HEK293 (cell line): ENCODE measurements around the gene TSPAN3.

Experiments
- CTCF ChIA-PET: fragments of 350-600 bp; formaldehyde crosslinking; extraction: SDS; loops from one replicate; lab custom pipeline; 2021; ENCODE audit warnings: antibody characterized with exemption; lab: Yijun Ruan, JAX
- POLR2A ChIA-PET: fragments of 300-600 bp; formaldehyde crosslinking; extraction: SDS; loops from one replicate; lab custom pipeline; 2020; ENCODE audit warnings: antibody characterized with exemption, inconsistent platforms; lab: Yijun Ruan, JAX
- H3K27ac ChIP-seq: fragments of 200-500 bp; sonication (Bioruptor generic); 2 replicates; pipeline ENCODE4 v1.5.1; 2014; ENCODE audit warnings: low read depth, low read length, control low read depth, inconsistent platforms; ENCODE audit errors: extremely low read depth
- H3K36me3 ChIP-seq, 2 experiments: fragments of 200-500 bp in 1 of 2; sonication (Bioruptor generic) in 1 of 2; 1 replicate in 1 of 2; 2 replicates in 1 of 2; pipeline ENCODE4 v1.5.1; 2014 to 2017; ENCODE audit warnings: inconsistent platforms in 2 of 2, low read length in 2 of 2; ENCODE audit not compliant: control insufficient read depth in 2 of 2, insufficient read depth in 1 of 2
- H3K4me1 ChIP-seq: fragments of 200-500 bp; sonication (Bioruptor generic); 2 replicates; pipeline ENCODE4 v1.5.1; 2014; ENCODE audit warnings: mild to moderate bottlenecking, low read length, inconsistent platforms; ENCODE audit not compliant: control insufficient read depth, insufficient read depth
- H3K4me3 ChIP-seq: 2 replicates; pipeline ENCODE4 v1.5.1; 2011; ENCODE audit warnings: low read depth, mild to moderate bottlenecking, control low read depth, low read length, moderate library complexity
- H3K9me3 ChIP-seq: fragments of 200-500 bp; sonication (Bioruptor generic); 2 replicates; pipeline ENCODE4 v1.5.1; 2014; ENCODE audit warnings: low read depth, low read length, inconsistent platforms; ENCODE audit not compliant: control insufficient read depth, insufficient read depth
- GFI1B ChIP-seq: fragments of 450-650 bp; formaldehyde crosslinking; IDR thresholded peaks from 2 replicates; pipeline ENCODE4 v1.5.1; 2016; ENCODE audit warnings: missing biosample characterization, missing genetic modification characterization
- HIC1 ChIP-seq: fragments of 450-650 bp; formaldehyde crosslinking; IDR thresholded peaks from 2 replicates; pipeline ENCODE4 v1.5.1; 2016; ENCODE audit warnings: missing biosample characterization, missing genetic modification characterization
- HOXA7 ChIP-seq: sonication (generic); formaldehyde crosslinking; IDR thresholded peaks from 2 replicates; pipeline ENCODE4 v1.8.1; 2022; ENCODE audit warnings: missing genetic modification reagents, borderline replicate concordance
- KLF8 ChIP-seq: fragments of 450-650 bp; formaldehyde crosslinking; IDR thresholded peaks from 2 replicates; pipeline ENCODE4 v1.5.1; 2016; ENCODE audit warnings: missing biosample characterization, missing genetic modification characterization
- KLF9 ChIP-seq: fragments of 450-650 bp; formaldehyde crosslinking; IDR thresholded peaks from 2 replicates; pipeline ENCODE4 v1.5.1; 2016; ENCODE audit warnings: missing biosample characterization, missing genetic modification characterization, low read depth
- MYNN ChIP-seq: fragments of 450-650 bp; formaldehyde crosslinking; IDR thresholded peaks from 2 replicates; pipeline ENCODE4 v1.5.1; 2016; ENCODE audit warnings: missing biosample characterization, missing genetic modification characterization, borderline replicate concordance
- OVOL3 ChIP-seq: fragments of 450-650 bp; formaldehyde crosslinking; IDR thresholded peaks from 2 replicates; pipeline ENCODE4 v1.5.1; 2016; ENCODE audit warnings: missing biosample characterization, missing genetic modification characterization
- WT1 ChIP-seq: fragments of 450-650 bp; formaldehyde crosslinking; IDR thresholded peaks from 2 replicates; pipeline ENCODE4 v1.5.1; 2016; ENCODE audit warnings: missing biosample characterization, missing genetic modification characterization
- YY2 ChIP-seq: fragments of 450-650 bp; formaldehyde crosslinking; IDR thresholded peaks from 2 replicates; pipeline ENCODE4 v1.5.1; 2016; ENCODE audit warnings: missing biosample characterization, missing genetic modification characterization
- ZBTB10 ChIP-seq: fragments of 450-650 bp; formaldehyde crosslinking; IDR thresholded peaks from 2 replicates; pipeline ENCODE4 v1.5.1; 2016; ENCODE audit warnings: missing biosample characterization, missing genetic modification characterization
- ZBTB44 ChIP-seq: fragments of 450-650 bp; IDR thresholded peaks from 2 replicates; pipeline ENCODE4 v1.5.1; 2018; ENCODE audit warnings: missing biosample characterization, mild to moderate bottlenecking, missing genetic modification characterization
- ZFP3 ChIP-seq: fragments of 450-650 bp; formaldehyde crosslinking; IDR thresholded peaks from 2 replicates; pipeline ENCODE4 v1.5.1; 2016; ENCODE audit warnings: low read depth, missing biosample characterization, missing genetic modification characterization
- ZNF121 ChIP-seq: fragments of 450-650 bp; formaldehyde crosslinking; IDR thresholded peaks from 2 replicates; pipeline ENCODE4 v1.5.1; 2016; ENCODE audit warnings: missing biosample characterization, missing genetic modification characterization
- ZNF155 ChIP-seq: fragments of 450-650 bp; formaldehyde crosslinking; IDR thresholded peaks from 2 replicates; pipeline ENCODE4 v1.5.1; 2016; ENCODE audit warnings: missing biosample characterization, missing genetic modification characterization
- ZNF223 ChIP-seq: fragments of 450-650 bp; formaldehyde crosslinking; IDR thresholded peaks from 2 replicates; pipeline ENCODE4 v1.5.1; 2016; ENCODE audit warnings: missing biosample characterization, missing genetic modification characterization
- ZNF354C ChIP-seq: fragments of 450-650 bp; formaldehyde crosslinking; IDR thresholded peaks from 2 replicates; pipeline ENCODE4 v1.5.1; 2016; ENCODE audit warnings: missing biosample characterization, missing genetic modification characterization, low read depth, borderline replicate concordance
- ZNF366 ChIP-seq: fragments of 450-650 bp; formaldehyde crosslinking; conservative IDR thresholded peaks from 2 replicates; pipeline ENCODE4 v1.5.1; 2016; ENCODE audit warnings: missing biosample characterization, missing genetic modification characterization
- ZNF404 ChIP-seq: fragments of 450-650 bp; formaldehyde crosslinking; IDR thresholded peaks from 2 replicates; pipeline ENCODE4 v1.5.1; 2017; ENCODE audit warnings: missing biosample characterization, missing genetic modification characterization
- ZNF596 ChIP-seq: fragments of 450-650 bp; IDR thresholded peaks from 2 replicates; pipeline ENCODE4 v1.5.0; 2018; ENCODE audit warnings: missing biosample characterization, mild to moderate bottlenecking, missing genetic modification characterization, moderate library complexity
- ZNF654 ChIP-seq: fragments of 450-650 bp; formaldehyde crosslinking; IDR thresholded peaks from 2 replicates; pipeline ENCODE4 v1.5.1; 2016; ENCODE audit warnings: low read depth, missing biosample characterization, missing genetic modification characterization
- ZNF677 ChIP-seq: fragments of 450-650 bp; IDR thresholded peaks from 2 replicates; pipeline ENCODE4 v1.5.0; 2018; ENCODE audit warnings: missing biosample characterization, mild to moderate bottlenecking, missing genetic modification characterization, moderate library complexity
- ZNF76 ChIP-seq: fragments of 450-650 bp; formaldehyde crosslinking; IDR thresholded peaks from 2 replicates; pipeline ENCODE4; 2016; ENCODE audit warnings: low read depth, missing biosample characterization, missing genetic modification characterization, borderline replicate concordance
- ZNF768 ChIP-seq: fragments of 450-650 bp; formaldehyde crosslinking; IDR thresholded peaks from 2 replicates; pipeline ENCODE4 v1.5.1; 2018; ENCODE audit warnings: missing biosample characterization, mild to moderate bottlenecking, missing genetic modification characterization
- ZNF792 ChIP-seq: fragments of 450-650 bp; formaldehyde crosslinking; IDR thresholded peaks from 2 replicates; pipeline ENCODE4 v1.5.1; 2016; ENCODE audit warnings: missing biosample characterization, missing genetic modification characterization

The TSPAN3 gene

GRCh38 chr15:76998663-76999285, 72.1 kb downstream of the TSPAN3 start:
- H3K4me3 ChIP-seq: no peak overlapping the region
- POLR2A ChIA-PET: no interaction called here
- no peaks in the 10 kb centered on the region for H3K4me1 ChIP-seq
- TF ChIP-seq HOXA7 (CRISPR knock-in tag): no peak
- TF ChIP-seq KLF8 (tag by site-specific recombination): no peak
- TF ChIP-seq ZNF677 (tag by site-specific recombination): no peak
- no peak for TF ChIP-seq ZNF768 (tag by site-specific recombination)
- TF ChIP-seq ZNF596 (tag by site-specific recombination): no peak
- no peak for TF ChIP-seq ZNF354C (tag by site-specific recombination)
- TF ChIP-seq WT1: no peak
- no peak for TF ChIP-seq ZBTB10 (tag by site-specific recombination)
- TF ChIP-seq ZNF792 (tag by site-specific recombination): no peak
- H3K9me3 ChIP-seq: no peaks in the 10 kb centered on the region
- H3K36me3 ChIP-seq: no peaks in the 10 kb centered on the region
- H3K27ac ChIP-seq: no peak overlapping the region
- CTCF ChIA-PET: interaction anchor here (0.5 to 1.0 kb wide), 2 partner anchors 158 to 544 kb away, joined by 3 read pairs; no protein-coding TSS in a partner anchor

- ChIA-PET POLR2A (interaction anchor here (0.7 kb wide), 1 partner anchor 65 kb away, joined by 3 read pairs; the partner anchor contains the start of gene RCN2), CTCF (no interaction called here)
- no peak overlapping the region for H3K27ac ChIP-seq
- no peak overlapping the region for H3K4me3 ChIP-seq
- H3K36me3 ChIP-seq: no peaks in the 10 kb centered on the region
- H3K9me3 ChIP-seq: no peaks in the 10 kb centered on the region
- TF ChIP-seq MYNN (tag by site-specific recombination) (no peak), ZNF223 (tag by site-specific recombination) (no peak), ZNF404 (tag by site-specific recombination) (no peak), YY2 (tag by site-specific recombination) (no peak), ZBTB44 (tag by site-specific recombination) (no peak), GFI1B (tag by site-specific recombination) (no peak), ZNF121 (tag by site-specific recombination) (no peak), ZNF155 (no peak), HIC1 (tag by site-specific recombination) (no peak), ZNF366 (tag by site-specific recombination) (no peak), ZNF76 (tag by site-specific recombination) (no peak), KLF9 (no peak), OVOL3 (no peak), ZFP3 (tag by site-specific recombination) (no peak), ZNF654 (tag by site-specific recombination) (no peak)
- H3K4me1 ChIP-seq: no peaks in the 10 kb centered on the region
Measured at GRCh38 chr15:76996526-76997401, 74.1 kb downstream of the TSPAN3 start.
